Memory B cell (primary cell): ENCODE measurements around the gene PIR.

Source experiments
- ATAC-seq: fragments of 150-1000 bp; cut with Tn5 transposase; 2 replicates; pipeline ENCODE4 v1.10.0; 2021; ENCODE audit warnings: low read depth, mild to moderate bottlenecking, moderate library complexity
- DNase-seq, 2 donors: peaks; one replicate each; pipeline ENCODE4 v3.0.0; 2022; ENCODE audit warnings: low spot score in 2 of 2
- H3K27ac Mint-ChIP-seq: one replicate; pipeline ENCODE4 v1.8.0; 2022; ENCODE audit warnings: mild to moderate bottlenecking, moderate library complexity, mixed read lengths
- H3K27me3 Mint-ChIP-seq: one replicate; pipeline ENCODE4 v1.8.0; 2022; ENCODE audit warnings: mixed read lengths
- H3K36me3 Mint-ChIP-seq: one replicate; pipeline ENCODE4 v1.8.0; 2022; ENCODE audit warnings: mild to moderate bottlenecking, mixed read lengths
- H3K4me1 Mint-ChIP-seq: one replicate; pipeline ENCODE4 v1.8.0; 2022; ENCODE audit warnings: mixed read lengths
- H3K4me3 Mint-ChIP-seq: one replicate; pipeline ENCODE4 v1.8.0; 2022; ENCODE audit warnings: mild to moderate bottlenecking, moderate library complexity, mixed read lengths
- H3K9me3 Mint-ChIP-seq: one replicate; pipeline ENCODE4 v1.8.0; 2022; ENCODE audit warnings: mixed read lengths

PIR gene

GRCh38 chrX:15425024-15425423 lies 68.1 kb downstream of the PIR start:
- ATAC-seq: no peak
- H3K4me1 Mint-ChIP-seq: no peaks in the 10 kb centered on the region
- H3K27ac Mint-ChIP-seq: no peak overlapping the region
- H3K9me3 Mint-ChIP-seq: no peaks in the 10 kb centered on the region
- no peak overlapping the region for H3K4me3 Mint-ChIP-seq
- H3K36me3 Mint-ChIP-seq: no peaks in the 10 kb centered on the region
- DNase-seq: no peak
- peaks cover 3% of the 10 kb centered on the region for H3K27me3 Mint-ChIP-seq

GRCh38 chrX:15418707-15419181 lies 74.4 kb downstream of the PIR start:
- Mint-ChIP-seq H3K9me3 (peaks cover 2% of the 10 kb centered on the region), H3K4me1 (no peaks in the 10 kb centered on the region), H3K4me3 (no peak overlapping the region), H3K27me3 (no peaks in the 10 kb centered on the region), H3K27ac (no peak overlapping the region), H3K36me3 (no peaks in the 10 kb centered on the region)
- no peak for DNase-seq
- no peak for ATAC-seq

- Mint-ChIP-seq H3K27me3 (no peaks in the 10 kb centered on the region), H3K9me3 (peaks cover 2% of the 10 kb centered on the region), H3K36me3 (no peaks in the 10 kb centered on the region), H3K4me3 (no peak overlapping the region), H3K4me1 (no peaks in the 10 kb centered on the region), H3K27ac (no peak overlapping the region)
- ATAC-seq (no peak), DNase-seq (no peak)
Measured at GRCh38 chrX:15418041-15418706, 75.0 kb downstream of the PIR start.

- no peak overlapping the region for H3K4me3 Mint-ChIP-seq
- no peaks in the 10 kb centered on the region for H3K4me1 Mint-ChIP-seq
- no peaks in the 10 kb centered on the region for H3K27me3 Mint-ChIP-seq
- no peak for ATAC-seq
- no peak overlapping the region for H3K27ac Mint-ChIP-seq
- no peak for DNase-seq
- peaks cover 2% of the 10 kb centered on the region for H3K9me3 Mint-ChIP-seq
- H3K36me3 Mint-ChIP-seq: no peaks in the 10 kb centered on the region
Measured at GRCh38 chrX:15416133-15416993, 76.8 kb downstream of the PIR start.

GRCh38 chrX:15413101-15413500 lies 80.0 kb downstream of the PIR start:
- Mint-ChIP-seq H3K27ac (no peak overlapping the region), H3K9me3 (peaks cover 2% of the 10 kb centered on the region), H3K27me3 (peaks cover 2% of the 10 kb centered on the region), H3K4me1 (no peaks in the 10 kb centered on the region), H3K4me3 (no peak overlapping the region), H3K36me3 (no peaks in the 10 kb centered on the region)
- ATAC-seq (no peak), DNase-seq (no peak)

- Mint-ChIP-seq H3K9me3 (no peaks in the 10 kb centered on the region), H3K27ac (no peak overlapping the region), H3K36me3 (no peaks in the 10 kb centered on the region), H3K4me1 (no peaks in the 10 kb centered on the region), H3K27me3 (peaks cover 2% of the 10 kb centered on the region), H3K4me3 (no peak overlapping the region)
- ATAC-seq (no peak), DNase-seq (no peak)
Measured at GRCh38 chrX:15410947-15411346, 82.2 kb downstream of the PIR start.

GRCh38 chrX:15410430-15410829 lies 82.7 kb downstream of the PIR start:
- Mint-ChIP-seq H3K27ac (no peak overlapping the region), H3K36me3 (no peaks in the 10 kb centered on the region)

GRCh38 chrX:15405846-15406245 lies 87.3 kb downstream of the PIR start:
- no peaks in the 10 kb centered on the region for H3K36me3 Mint-ChIP-seq
- ATAC-seq (no peak), DNase-seq (no peak)
- H3K27me3 Mint-ChIP-seq: peaks cover 4% of the 10 kb centered on the region
- H3K27ac Mint-ChIP-seq: no peak overlapping the region
- no peaks in the 10 kb centered on the region for H3K4me1 Mint-ChIP-seq
- H3K4me3 Mint-ChIP-seq: no peak overlapping the region
- no peaks in the 10 kb centered on the region for H3K9me3 Mint-ChIP-seq

More at GRCh38 chrX:15410430-15410829, 82.7 kb downstream of the PIR start:
- Mint-ChIP-seq H3K9me3 (no peaks in the 10 kb centered on the region), H3K27me3 (peaks cover 2% of the 10 kb centered on the region), H3K4me1 (no peaks in the 10 kb centered on the region), H3K4me3 (no peak overlapping the region)
- DNase-seq: no peak
- no peak for ATAC-seq

- H3K4me3 Mint-ChIP-seq: no peak overlapping the region
- H3K9me3 Mint-ChIP-seq: no peaks in the 10 kb centered on the region
- peaks cover 4% of the 10 kb centered on the region for H3K27me3 Mint-ChIP-seq
- no peak overlapping the region for H3K27ac Mint-ChIP-seq
- DNase-seq: no peak
- no peak for ATAC-seq
- H3K36me3 Mint-ChIP-seq: no peaks in the 10 kb centered on the region
- H3K4me1 Mint-ChIP-seq: no peaks in the 10 kb centered on the region
Measured at GRCh38 chrX:15404401-15405096, 88.6 kb downstream of the PIR start.

- Mint-ChIP-seq H3K27me3 (peaks cover 2% of the 10 kb centered on the region), H3K9me3 (no peaks in the 10 kb centered on the region), H3K36me3 (no peaks in the 10 kb centered on the region), H3K4me3 (no peak overlapping the region), H3K27ac (no peak overlapping the region), H3K4me1 (no peaks in the 10 kb centered on the region)
- ATAC-seq: no peak
- DNase-seq: no peak
Measured at GRCh38 chrX:15401378-15401777, 91.8 kb downstream of the PIR start.

GRCh38 chrX:15399962-15400391 lies 93.2 kb downstream of the PIR start:
- DNase-seq: no peak
- Mint-ChIP-seq H3K27ac (no peak overlapping the region), H3K4me3 (no peak overlapping the region), H3K9me3 (no peaks in the 10 kb centered on the region), H3K36me3 (no peaks in the 10 kb centered on the region), H3K27me3 (peaks cover 2% of the 10 kb centered on the region), H3K4me1 (no peaks in the 10 kb centered on the region)
- no peak for ATAC-seq

- Mint-ChIP-seq H3K4me1 (no peaks in the 10 kb centered on the region), H3K27ac (no peak overlapping the region), H3K27me3 (no peaks in the 10 kb centered on the region), H3K36me3 (no peaks in the 10 kb centered on the region), H3K9me3 (no peaks in the 10 kb centered on the region), H3K4me3 (no peak overlapping the region)
- ATAC-seq (no peak), DNase-seq (no peak)
Measured at GRCh38 chrX:15398874-15399273, 94.3 kb downstream of the PIR start.

- no peaks in the 10 kb centered on the region for H3K4me1 Mint-ChIP-seq
- ATAC-seq: no peak
- no peaks in the 10 kb centered on the region for H3K36me3 Mint-ChIP-seq
Measured at GRCh38 chrX:15395789-15396188, 97.3 kb downstream of the PIR start.

GRCh38 chrX:15391850-15392249 lies 101.3 kb downstream of the PIR start:
- H3K36me3 Mint-ChIP-seq: no peaks in the 10 kb centered on the region
- H3K27me3 Mint-ChIP-seq: no peaks in the 10 kb centered on the region
- no peak overlapping the region for H3K27ac Mint-ChIP-seq
- no peak overlapping the region for H3K4me3 Mint-ChIP-seq
- no peak for ATAC-seq
- DNase-seq: no peak
- H3K4me1 Mint-ChIP-seq: no peaks in the 10 kb centered on the region
- H3K9me3 Mint-ChIP-seq: no peaks in the 10 kb centered on the region

More at GRCh38 chrX:15395789-15396188, 97.3 kb downstream of the PIR start:
- Mint-ChIP-seq H3K27ac (no peak overlapping the region), H3K4me3 (no peak overlapping the region), H3K27me3 (no peaks in the 10 kb centered on the region), H3K9me3 (no peaks in the 10 kb centered on the region)
- DNase-seq: no peak
